Hepatocyte (in vitro differentiated cells): Measurements from ENCODE around the gene CNIH3. TPM values are rescaled to one million over a fixed set of nuclear protein-coding genes. Genes with fewer than 3 reads are reported as not detected.
"Not testable (repeated sequence)": the region's sequence is repeated elsewhere in the genome, so short reads cannot be mapped to it uniquely, and the experiment has no call there.

Source experiments
- DNase-seq: peaks from one replicate; pipeline ENCODE4 v3.0.0-alpha.2; 2016; ENCODE audit warnings: low spot score
- H2AFZ ChIP-seq: fragments of 200-600 bp; sonication (generic); 2 replicates; pipeline ENCODE4 v1.6.0; 2016; ENCODE audit warnings: antibody characterized with exemption, mild to moderate bottlenecking
- H3K27ac ChIP-seq: fragments of 200-600 bp; sonication (generic); 2 replicates; pipeline ENCODE4 v1.5.1; 2016; ENCODE audit warnings: mild to moderate bottlenecking
- H3K27me3 ChIP-seq: fragments of 200-600 bp; sonication (generic); 2 replicates; pipeline ENCODE4 v1.6.1; 2016
- H3K36me3 ChIP-seq: fragments of 200-600 bp; sonication (generic); replicated peaks from 2 replicates; pipeline ENCODE4 v1.5.1; 2016; ENCODE audit warnings: low read depth; ENCODE audit not compliant: insufficient read depth
- H3K4me1 ChIP-seq: fragments of 200-600 bp; sonication (generic); 2 replicates; pipeline ENCODE4 v1.5.1; 2016; ENCODE audit warnings: mild to moderate bottlenecking, moderate library complexity; ENCODE audit not compliant: insufficient read depth
- H3K4me2 ChIP-seq: fragments of 200-600 bp; sonication (generic); 2 replicates; pipeline ENCODE4 v1.6.0; 2016
- H3K4me3 ChIP-seq: fragments of 200-600 bp; sonication (generic); 2 replicates; pipeline ENCODE4 v1.5.1; 2016; ENCODE audit warnings: mild to moderate bottlenecking
- H3K79me2 ChIP-seq: fragments of 200-600 bp; sonication (generic); 2 replicates; pipeline ENCODE4 v1.6.0; 2017; ENCODE audit warnings: mild to moderate bottlenecking
- H3K9me2 ChIP-seq: fragments of 200-600 bp; sonication (generic); replicated peaks from 2 replicates; pipeline ENCODE4 v1.6.0; 2017; ENCODE audit warnings: mild to moderate bottlenecking; ENCODE audit not compliant: insufficient read depth
- H3K9me3 ChIP-seq: fragments of 200-600 bp; sonication (generic); 2 replicates; pipeline ENCODE4 v1.5.1; 2016; ENCODE audit warnings: low read depth, mild to moderate bottlenecking
- H4K20me1 ChIP-seq: fragments of 200-600 bp; sonication (generic); 2 replicates; pipeline ENCODE4 v1.6.0; 2016; ENCODE audit warnings: mild to moderate bottlenecking; ENCODE audit not compliant: insufficient read depth, poor library complexity, severe bottlenecking
- CTCF ChIP-seq: fragments of 200-600 bp; sonication (generic); IDR thresholded peaks from 2 replicates; pipeline ENCODE4 v1.5.1; 2016; ENCODE audit warnings: antibody characterized with exemption, mild to moderate bottlenecking; ENCODE audit not compliant: poor library complexity
- EZH2 ChIP-seq: fragments of 200-600 bp; sonication (generic); IDR thresholded peaks from 2 replicates; pipeline ENCODE4 v1.6.1; 2016; ENCODE audit warnings: antibody characterized with exemption, mild to moderate bottlenecking, borderline replicate concordance
- EZH2phosphoT487 ChIP-seq: fragments of 200-600 bp; sonication (generic); IDR thresholded peaks from one replicate; pipeline ENCODE4 v1.6.1; 2018; ENCODE audit warnings: antibody characterized with exemption, mild to moderate bottlenecking, low read depth, moderate library complexity; ENCODE audit not compliant: unreplicated experiment, severe bottlenecking
- WGBS: methylation state at CpG from one replicate; pipeline ENCODE4 v1.1.6; 2016; ENCODE audit warnings: low lambda C conversion rate; ENCODE audit errors: missing lambda C conversion rate; 5-methylcytosine and 5-hydroxymethylcytosine counted together
- polyA plus RNA-seq: library from polyadenylated mRNA; unstranded; fragments of >200 nt; fragmentation: Nextera tagmentation; extraction: Ambion mirVana; gene quantifications from 2 replicates; pipeline ENCODE4 v1.2.1, GENCODE V29; 2016
- total RNA-seq: library from RNA; depleted of rRNA; stranded (reverse); fragments of >200 nt; gene quantifications from 2 replicates; pipeline ENCODE4 v1.2.3, GENCODE V29; 2014

Gene CNIH3
- total and polyA plus RNA-seq, 2 experiments from 2014 or later: 2.8 to 3.5 TPM

- H3K27me3 ChIP-seq: no peaks in the 10 kb centered on the region
- H2AFZ ChIP-seq: no peak overlapping the region
- 92% methylated on average over 2 of the region's 2 CpGs for WGBS
- TF ChIP-seq CTCF (no peak), EZH2phosphoT487 (no peak), EZH2 (no peak)
- no peaks in the 10 kb centered on the region for H3K36me3 ChIP-seq
- DNase-seq: no peak
- no peaks in the 10 kb centered on the region for H3K79me2 ChIP-seq
- no peak overlapping the region for H3K27ac ChIP-seq
- H3K4me1 ChIP-seq: no peaks in the 10 kb centered on the region
- H3K9me3 ChIP-seq: no peaks in the 10 kb centered on the region
- no peaks in the 10 kb centered on the region for H4K20me1 ChIP-seq
- H3K4me2 ChIP-seq: no peak overlapping the region
- no peaks in the 10 kb centered on the region for H3K9me2 ChIP-seq
- no peak overlapping the region for H3K4me3 ChIP-seq
Observed at GRCh38 chr1:224679606-224680005, 63.5 kb downstream of the CNIH3 start.

GRCh38 chr1:224681816-224682215, 65.7 kb downstream of the CNIH3 start:
- no peak for DNase-seq
- Histone ChIP-seq H3K4me1 (no peaks in the 10 kb centered on the region), H3K4me3 (no peak overlapping the region), H3K4me2 (no peak overlapping the region), H4K20me1 (no peaks in the 10 kb centered on the region), H3K79me2 (no peaks in the 10 kb centered on the region), H3K9me2 (no peaks in the 10 kb centered on the region), H3K27me3 (no peaks in the 10 kb centered on the region), H2AFZ (no peak overlapping the region), H3K27ac (no peak overlapping the region), H3K9me3 (no peaks in the 10 kb centered on the region), H3K36me3 (no peaks in the 10 kb centered on the region)
- TF ChIP-seq EZH2: no peak
- TF ChIP-seq CTCF: no peak
- TF ChIP-seq EZH2phosphoT487: no peak
- WGBS: 73% methylated on average over 6 of the region's 6 CpGs

GRCh38 chr1:224683936-224684335, 67.8 kb downstream of the CNIH3 start:
- no peaks in the 10 kb centered on the region for H3K79me2 ChIP-seq
- H3K4me2 ChIP-seq: no peak overlapping the region
- TF ChIP-seq CTCF (no peak), EZH2 (no peak), EZH2phosphoT487 (no peak)
- no peak overlapping the region for H3K27ac ChIP-seq
- H4K20me1 ChIP-seq: no peaks in the 10 kb centered on the region
- H2AFZ ChIP-seq: no peak overlapping the region
- H3K9me3 ChIP-seq: no peaks in the 10 kb centered on the region
- H3K27me3 ChIP-seq: no peaks in the 10 kb centered on the region
- DNase-seq: no peak
- no peaks in the 10 kb centered on the region for H3K9me2 ChIP-seq
- WGBS: 62% methylated on average over 8 of the region's 8 CpGs
- H3K4me3 ChIP-seq: no peak overlapping the region
- H3K36me3 ChIP-seq: no peaks in the 10 kb centered on the region
- H3K4me1 ChIP-seq: no peaks in the 10 kb centered on the region

- no peaks in the 10 kb centered on the region for H3K9me3 ChIP-seq
- no peak overlapping the region for H2AFZ ChIP-seq
- no peak for DNase-seq
- TF ChIP-seq EZH2 (no peak), EZH2phosphoT487 (no peak), CTCF (no peak)
- H3K4me2 ChIP-seq: no peak overlapping the region
- no peaks in the 10 kb centered on the region for H3K27me3 ChIP-seq
- no peaks in the 10 kb centered on the region for H3K4me1 ChIP-seq
- no peak overlapping the region for H3K4me3 ChIP-seq
- 70% methylated on average over 7 of the region's 7 CpGs for WGBS
- H3K27ac ChIP-seq: no peak overlapping the region
- no peaks in the 10 kb centered on the region for H4K20me1 ChIP-seq
- no peaks in the 10 kb centered on the region for H3K36me3 ChIP-seq
- no peaks in the 10 kb centered on the region for H3K79me2 ChIP-seq
- no peaks in the 10 kb centered on the region for H3K9me2 ChIP-seq
Observed at GRCh38 chr1:224684979-224685425, 68.9 kb downstream of the CNIH3 start.

- not testable (repeated sequence) for H3K27ac ChIP-seq, H3K4me3 ChIP-seq, H2AFZ ChIP-seq, H3K4me1 ChIP-seq, DNase-seq, H3K9me3 ChIP-seq, H3K4me2 ChIP-seq, H4K20me1 ChIP-seq, H3K9me2 ChIP-seq, H3K27me3 ChIP-seq, H3K79me2 ChIP-seq, H3K36me3 ChIP-seq
- 92% methylated on average over 3 of the region's 3 CpGs for WGBS
Observed at GRCh38 chr1:224686140-224686539, 70.0 kb downstream of the CNIH3 start.
